Limb (tissue), 2 donors: ENCODE data around the gene HRG.
"Not testable (repeated sequence)": the region's sequence is repeated elsewhere in the genome, so short reads cannot be mapped to it uniquely, and the experiment has no call there.

Experiments used
- DNase-seq, 2 donors: peaks; one replicate each; pipeline ENCODE4 v3.0.0-alpha.2; 2016; ENCODE audit errors: extremely low spot score in 2 of 2

The HRG gene

GRCh38 chr3:186679151-186679550, 13.3 kb downstream of the HRG start:
- DNase-seq = no peak

GRCh38 chr3:186680869-186681268, 15.1 kb downstream of the HRG start:
- DNase-seq = no peak

- no peak for DNase-seq
Observed at GRCh38 chr3:186682812-186683211, 17.0 kb downstream of the HRG start.

- DNase-seq = no peak
Observed at GRCh38 chr3:186683979-186684378, 18.2 kb downstream of the HRG start.

- DNase-seq = not testable (repeated sequence)
Observed at GRCh38 chr3:186686475-186686874, 20.7 kb downstream of the HRG start.

GRCh38 chr3:186687120-186687651, 21.4 kb downstream of the HRG start:
- DNase-seq = no peak

GRCh38 chr3:186690304-186690703, 24.5 kb downstream of the HRG start:
- DNase-seq = not testable (repeated sequence)

GRCh38 chr3:186691676-186692075, 25.9 kb downstream of the HRG start:
- DNase-seq = no peak

GRCh38 chr3:186693843-186694242, 28.0 kb downstream of the HRG start:
- no peak for DNase-seq

- no peak for DNase-seq
Observed at GRCh38 chr3:186694288-186695032, 28.6 kb downstream of the HRG start.

GRCh38 chr3:186696522-186696921, 30.7 kb downstream of the HRG start:
- no peak for DNase-seq

- DNase-seq = no peak
Observed at GRCh38 chr3:186697510-186697909, 31.7 kb downstream of the HRG start.

- DNase-seq = no peak
Observed at GRCh38 chr3:186700267-186700666, 34.5 kb downstream of the HRG start.

GRCh38 chr3:186702451-186702850, 36.6 kb downstream of the HRG start:
- not testable (repeated sequence) for DNase-seq

GRCh38 chr3:186705882-186706780, 40.3 kb downstream of the HRG start:
- DNase-seq = no peak

GRCh38 chr3:186708983-186709679, 43.3 kb downstream of the HRG start:
- no peak for DNase-seq

GRCh38 chr3:186710694-186711093, 44.9 kb downstream of the HRG start:
- not testable (repeated sequence) for DNase-seq

- DNase-seq = no peak
Observed at GRCh38 chr3:186713499-186713898, 47.7 kb downstream of the HRG start.

- DNase-seq = no peak
Observed at GRCh38 chr3:186717039-186717457, 51.2 kb downstream of the HRG start, which contains the start of gene KNG1. KNG1 (plus strand) TSS chr3:186717359; CDS start chr3:186717543, 184 bp downstream.

- DNase-seq = no peak
Observed at GRCh38 chr3:186719945-186720739, 54.3 kb downstream of the HRG start.

- DNase-seq = no peak
Observed at GRCh38 chr3:186722457-186722856, 56.6 kb downstream of the HRG start.
